ENCODE measurements around the gene KCNQ2. TPM values are rescaled to one million over a fixed set of nuclear protein-coding genes. Genes with fewer than 3 reads are reported as not detected.
"Not testable (repeated sequence)": the region's sequence is repeated elsewhere in the genome, so short reads cannot be mapped to it uniquely, and the experiment has no call there.

KCNQ2 gene
- total RNA-seq, 1 donor from 2014 or later, result 354 TPM

GRCh38 chr20:63484236-63484635 is 11.8 kb upstream of the KCNQ2 start:
- no peak overlapping the region for H3K27ac Mint-ChIP-seq (ENCODE audit: unreplicated experiment)
- DNase-seq, result peak; percentile 17
- no peak for TF ChIP-seq CTCF (IDR thresholded peaks at IDR 0.05; ENCODE audit: partially characterized antibody, unreplicated experiment)
- H3K27me3 Mint-ChIP-seq (ENCODE audit: unreplicated experiment), result peaks cover 6% of the 10 kb centered on the region
- H3K36me3 Mint-ChIP-seq (ENCODE audit: unreplicated experiment), result no peaks in the 10 kb centered on the region
- H3K4me1 Mint-ChIP-seq (ENCODE audit: low read depth, unreplicated experiment), result peaks cover 14% of the 10 kb centered on the region
- H3K9me3 Mint-ChIP-seq (ENCODE audit: unreplicated experiment), result peaks cover 9% of the 10 kb centered on the region
- no peak overlapping the region for H3K4me3 Mint-ChIP-seq (ENCODE audit: unreplicated experiment)

GRCh38 chr20:63483834-63484233 is 11.4 kb upstream of the KCNQ2 start:
- H3K4me3 Mint-ChIP-seq (ENCODE audit: unreplicated experiment), result no peak overlapping the region
- no peak for TF ChIP-seq CTCF (IDR thresholded peaks at IDR 0.05; ENCODE audit: partially characterized antibody, unreplicated experiment)
- H3K36me3 Mint-ChIP-seq (ENCODE audit: unreplicated experiment), result no peaks in the 10 kb centered on the region
- H3K27ac Mint-ChIP-seq (ENCODE audit: unreplicated experiment), result no peak overlapping the region
- peaks cover 9% of the 10 kb centered on the region for H3K9me3 Mint-ChIP-seq (ENCODE audit: unreplicated experiment)
- DNase-seq, result peak; percentile 38
- H3K4me1 Mint-ChIP-seq (ENCODE audit: low read depth, unreplicated experiment), result peaks cover 14% of the 10 kb centered on the region
- H3K27me3 Mint-ChIP-seq (ENCODE audit: unreplicated experiment), result peaks cover 6% of the 10 kb centered on the region

GRCh38 chr20:63482021-63482587 is 9.6 kb upstream of the KCNQ2 start:
- Mint-ChIP-seq H3K4me1 (ENCODE audit: low read depth, unreplicated experiment) (peaks cover 18% of the 10 kb centered on the region), H3K9me3 (ENCODE audit: unreplicated experiment) (peaks cover 9% of the 10 kb centered on the region), H3K27me3 (ENCODE audit: unreplicated experiment) (peaks cover 6% of the 10 kb centered on the region), H3K36me3 (ENCODE audit: unreplicated experiment) (no peaks in the 10 kb centered on the region), H3K4me3 (ENCODE audit: unreplicated experiment) (peak overlapping the region; percentile 38), H3K27ac (ENCODE audit: unreplicated experiment) (no peak overlapping the region)
- no peak for DNase-seq
- TF ChIP-seq CTCF (IDR thresholded peaks at IDR 0.05; ENCODE audit: partially characterized antibody, unreplicated experiment), result no peak

GRCh38 chr20:63481503-63481902 is 9.0 kb upstream of the KCNQ2 start:
- H3K27ac Mint-ChIP-seq (ENCODE audit: unreplicated experiment), result no peak overlapping the region
- DNase-seq, result no peak
- no peaks in the 10 kb centered on the region for H3K36me3 Mint-ChIP-seq (ENCODE audit: unreplicated experiment)
- peaks cover 10% of the 10 kb centered on the region for H3K9me3 Mint-ChIP-seq (ENCODE audit: unreplicated experiment)
- H3K27me3 Mint-ChIP-seq (ENCODE audit: unreplicated experiment), result peaks cover 10% of the 10 kb centered on the region
- peaks cover 18% of the 10 kb centered on the region for H3K4me1 Mint-ChIP-seq (ENCODE audit: low read depth, unreplicated experiment)
- no peak overlapping the region for H3K4me3 Mint-ChIP-seq (ENCODE audit: unreplicated experiment)
- no peak for TF ChIP-seq CTCF (IDR thresholded peaks at IDR 0.05; ENCODE audit: partially characterized antibody, unreplicated experiment)

GRCh38 chr20:63479695-63480419 is 7.4 kb upstream of the KCNQ2 start:
- not testable (repeated sequence) for H3K36me3 Mint-ChIP-seq (ENCODE audit: unreplicated experiment)

More at GRCh38 chr20:63479695-63480419, 7.4 kb upstream of the KCNQ2 start:
- not testable (repeated sequence) for H3K27ac Mint-ChIP-seq (ENCODE audit: unreplicated experiment); DNase-seq; H3K4me3 Mint-ChIP-seq (ENCODE audit: unreplicated experiment); H3K9me3 Mint-ChIP-seq (ENCODE audit: unreplicated experiment)
- peaks cover 11% of the 10 kb centered on the region for H3K27me3 Mint-ChIP-seq (ENCODE audit: unreplicated experiment)
- peaks cover 20% of the 10 kb centered on the region for H3K4me1 Mint-ChIP-seq (ENCODE audit: low read depth, unreplicated experiment)
